Lung (tissue), 12 donors: ENCODE data around the gene INTS11. TPM values are rescaled to one million over a fixed set of nuclear protein-coding genes. Genes with fewer than 3 reads are reported as not detected.

Experiments
- ATAC-seq: fragments of 200-7000 bp; cut with Tn5 transposase; one replicate; pipeline ENCODE4 v1.9.1; 2020; ENCODE audit warnings: moderate number of reproducible peaks; ENCODE audit not compliant: insufficient read depth, low FRiP score
- DNase-seq, 3 donors: peaks; one replicate each; pipeline ENCODE4 v3.0.0-alpha.2; 2013 to 2017
- H3K27ac ChIP-seq, 2 donors: one replicate each; pipeline ENCODE4 v1.5.1; 2013; ENCODE audit warnings: mild to moderate bottlenecking in 2 of 2, moderate library complexity in 2 of 2, control low read depth in 1 of 2, inconsistent platforms in 1 of 2, low read depth in 1 of 2, low read length in 1 of 2
- H3K27me3 ChIP-seq, 3 donors: one replicate each; pipeline ENCODE4 v1.5.1; 2013; ENCODE audit warnings: low read length in 2 of 3; ENCODE audit not compliant: control insufficient read depth in 3 of 3, insufficient read depth in 3 of 3
- H3K36me3 ChIP-seq, 4 donors: one replicate each; pipeline ENCODE4 v1.5.1; 2013; ENCODE audit warnings: low read length in 4 of 4, mild to moderate bottlenecking in 1 of 4, moderate library complexity in 1 of 4; ENCODE audit not compliant: control insufficient read depth in 4 of 4, insufficient read depth in 4 of 4
- H3K4me1 ChIP-seq, 5 donors: one replicate each; pipeline ENCODE4 v1.5.1; 2013; ENCODE audit warnings: low read length in 5 of 5, mild to moderate bottlenecking in 2 of 5, moderate library complexity in 1 of 5; ENCODE audit not compliant: control insufficient read depth in 5 of 5, insufficient read depth in 5 of 5
- H3K4me3 ChIP-seq: one replicate; pipeline ENCODE4 v1.5.1; 2013; ENCODE audit warnings: mild to moderate bottlenecking, control low read depth, moderate library complexity
- H3K9ac ChIP-seq, 2 donors: one replicate each; pipeline ENCODE4 v1.5.1; 2013; ENCODE audit warnings: low read length in 2 of 2, control low read depth in 1 of 2; ENCODE audit not compliant: insufficient read depth in 1 of 2
- H3K9me3 ChIP-seq, 4 donors: one replicate each; pipeline ENCODE4 v1.5.1; 2013; ENCODE audit warnings: low read length in 3 of 4, mild to moderate bottlenecking in 1 of 4, moderate library complexity in 1 of 4; ENCODE audit not compliant: control insufficient read depth in 4 of 4, insufficient read depth in 3 of 4
- WGBS, 2 donors: extraction: QIAGEN DNeasy Blood & Tissue Kit; methylation state at CpG; one replicate each; pipeline ENCODE4 v1.1.7; 2013; 5-methylcytosine and 5-hydroxymethylcytosine counted together
- polyA plus RNA-seq, 2 donors: library from polyadenylated mRNA; stranded (reverse); fragments of 200-250 nt; gene quantifications; one replicate each; pipeline ENCODE4 v1.2.1, GENCODE V29; 2013
- total RNA-seq, 2 donors: library from RNA; depleted of rRNA in 1 of 2; stranded (reverse); fragments of >200 nt in 1 of 2; gene quantifications; one replicate each; pipeline ENCODE4 v1.2.1, GENCODE V29; 2014 to 2021
- TF ChIP-seq, protein P1 (sequence below): IDR thresholded peaks from 2 replicates; pipeline ENCODE4 v1.5.1; 2012; ENCODE audit warnings: mild to moderate bottlenecking; ENCODE audit errors: control extremely low read depth, extremely low read depth
- donor health status: control.
- donor health status: control.
- donor health status: Bipolar disorder and iron deficiency.
- donor health status: healthy.
- donor health status: DM: yes; HTN: yes; CAD: no.

Gene INTS11
- total and polyA plus RNA-seq, 4 donors = 89.8 to 130 (median 96.7) TPM

DNA sequence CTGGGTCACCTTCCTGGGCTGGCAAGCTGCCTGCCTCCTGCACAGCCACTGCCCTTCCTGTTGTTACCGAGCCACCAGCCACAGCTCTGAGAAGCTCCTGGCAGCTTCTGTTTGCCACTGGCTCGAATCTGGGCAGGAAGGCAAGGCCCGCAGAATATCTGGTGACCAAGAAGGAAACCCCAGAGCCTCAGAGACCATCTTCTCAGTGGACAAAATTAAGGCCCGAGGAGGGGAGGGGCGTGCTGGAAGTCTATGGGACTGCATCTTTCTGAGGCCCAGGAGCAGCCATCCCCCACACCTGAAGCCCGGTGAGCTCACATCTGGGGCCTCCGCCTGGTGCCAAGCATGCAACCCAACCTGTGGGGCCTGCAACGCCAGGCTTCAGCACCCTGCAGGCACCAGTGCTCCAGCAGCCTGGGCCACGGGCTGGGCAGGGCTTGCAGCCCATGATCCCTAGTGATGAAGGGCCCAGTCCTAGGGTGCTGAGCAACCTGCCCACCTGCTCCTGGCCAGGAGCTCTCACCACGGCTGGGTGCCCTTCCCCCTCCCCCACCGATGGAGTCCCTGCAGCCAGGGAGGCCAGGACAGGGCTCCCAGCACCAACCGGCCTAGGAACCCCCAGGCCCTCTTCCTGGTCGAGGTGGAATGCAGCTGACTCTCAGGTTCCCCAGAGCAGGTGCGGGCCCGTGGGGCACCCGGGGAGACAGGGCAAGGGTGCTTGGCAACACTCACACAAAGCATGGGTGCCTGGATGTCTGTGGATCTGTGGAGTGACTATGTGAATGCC lies 1.0 kb upstream of the INTS11 start:
- Histone ChIP-seq H3K27me3 (no peaks in the 10 kb centered on the region), H3K36me3 (peaks cover 0 to 29% (median 2%) of the 10 kb centered on the region in 4 donors), H3K27ac (peak overlapping the region; percentile 76 to 85), H3K9ac (peak overlapping the region; percentile 45 to 81), H3K4me1 (peaks cover 0 to 23% (median 8%) of the 10 kb centered on the region in 5 donors), H3K9me3 (no peaks in the 10 kb centered on the region), H3K4me3 (peak overlapping the region; percentile 60)
- DNase-seq (no peak), ATAC-seq (no peak)
- WGBS, 2 donors = 38 to 66% methylated on average over 16 of the region's 16 CpGs
- TF ChIP-seq, protein P1, sequence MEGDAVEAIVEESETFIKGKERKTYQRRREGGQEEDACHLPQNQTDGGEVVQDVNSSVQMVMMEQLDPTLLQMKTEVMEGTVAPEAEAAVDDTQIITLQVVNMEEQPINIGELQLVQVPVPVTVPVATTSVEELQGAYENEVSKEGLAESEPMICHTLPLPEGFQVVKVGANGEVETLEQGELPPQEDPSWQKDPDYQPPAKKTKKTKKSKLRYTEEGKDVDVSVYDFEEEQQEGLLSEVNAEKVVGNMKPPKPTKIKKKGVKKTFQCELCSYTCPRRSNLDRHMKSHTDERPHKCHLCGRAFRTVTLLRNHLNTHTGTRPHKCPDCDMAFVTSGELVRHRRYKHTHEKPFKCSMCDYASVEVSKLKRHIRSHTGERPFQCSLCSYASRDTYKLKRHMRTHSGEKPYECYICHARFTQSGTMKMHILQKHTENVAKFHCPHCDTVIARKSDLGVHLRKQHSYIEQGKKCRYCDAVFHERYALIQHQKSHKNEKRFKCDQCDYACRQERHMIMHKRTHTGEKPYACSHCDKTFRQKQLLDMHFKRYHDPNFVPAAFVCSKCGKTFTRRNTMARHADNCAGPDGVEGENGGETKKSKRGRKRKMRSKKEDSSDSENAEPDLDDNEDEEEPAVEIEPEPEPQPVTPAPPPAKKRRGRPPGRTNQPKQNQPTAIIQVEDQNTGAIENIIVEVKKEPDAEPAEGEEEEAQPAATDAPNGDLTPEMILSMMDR = no peak

DNA sequence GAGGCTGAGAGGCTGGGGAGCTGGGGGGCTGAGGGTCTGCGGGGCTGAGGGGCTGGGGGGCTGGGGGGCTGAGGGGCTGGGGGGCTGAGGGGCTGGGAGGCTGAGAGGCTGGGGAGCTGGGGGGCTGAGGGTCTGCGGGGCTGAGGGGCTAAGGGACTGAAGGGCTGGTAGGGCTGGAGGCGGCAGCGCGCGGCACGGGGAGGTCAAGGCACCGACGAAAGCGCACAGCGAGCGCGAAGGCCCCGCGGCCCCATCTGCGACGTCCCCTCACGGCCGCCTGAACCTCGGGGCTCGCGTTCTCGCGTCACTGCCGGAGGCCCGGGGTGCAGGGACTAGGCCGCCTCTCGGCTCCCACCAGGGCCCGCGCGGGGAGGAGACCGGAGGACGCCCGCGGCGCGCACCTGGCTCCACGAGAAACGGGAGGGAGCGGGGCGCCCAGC lies 356 bp downstream of the INTS11 start:
- Histone ChIP-seq H3K27me3 (no peaks in the 10 kb centered on the region), H3K36me3 (peaks cover 0 to 37% (median 5%) of the 10 kb centered on the region in 4 donors), H3K27ac (peak overlapping the region; percentile 77 to 83), H3K9me3 (no peaks in the 10 kb centered on the region), H3K4me1 (peaks cover 0 to 23% (median 8%) of the 10 kb centered on the region in 5 donors), H3K4me3 (peak overlapping the region; percentile 90), H3K9ac (no peak overlapping the region)
- WGBS, 2 donors = 1% methylated on average over 34 to 41 of the region's 41 CpGs
- TF ChIP-seq, protein P1 = no peak
- DNase-seq (no peak), ATAC-seq (no peak)

DNA sequence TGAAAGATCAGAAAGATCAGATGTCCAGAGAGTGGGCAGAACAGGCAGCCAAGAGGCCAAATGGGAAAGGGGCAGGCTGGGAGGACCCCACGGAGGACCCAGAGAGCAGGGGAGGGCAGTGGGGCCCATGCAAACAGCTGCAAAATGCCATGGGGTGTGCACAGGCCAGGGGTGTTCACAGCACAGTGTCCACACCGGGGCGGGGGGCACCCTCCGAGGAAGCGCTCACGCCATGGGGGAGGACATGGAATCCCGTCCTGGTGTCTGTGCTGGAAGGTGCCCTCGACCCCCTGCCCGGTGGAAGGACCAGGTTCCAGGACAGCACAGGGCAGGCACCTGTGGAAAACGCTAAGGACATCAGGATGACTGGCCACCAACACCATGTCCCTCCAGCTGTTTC lies 1.5 kb downstream of the INTS11 start:
- Histone ChIP-seq H3K9ac (no peak overlapping the region), H3K36me3 (peaks cover 0 to 33% (median 6%) of the 10 kb centered on the region in 4 donors), H3K27me3 (no peaks in the 10 kb centered on the region), H3K9me3 (no peaks in the 10 kb centered on the region), H3K27ac (no peak overlapping the region), H3K4me1 (peaks cover 0 to 23% (median 8%) of the 10 kb centered on the region in 5 donors), H3K4me3 (no peak overlapping the region)
- TF ChIP-seq, protein P1 = no peak
- WGBS, 2 donors = 85 to 94% methylated on average over 10 of the region's 10 CpGs
- DNase-seq (no peak), ATAC-seq (no peak)
